Adrenal gland (tissue), 5 donors: ENCODE data around the gene PLA2G4C.
"Not testable (repeated sequence)": the region's sequence is repeated elsewhere in the genome, so short reads cannot be mapped to it uniquely, and the experiment has no call there.

Source experiments
- POLR2A ChIP-seq, 2 donors: fragments of 450-650 bp; IDR thresholded peaks; one replicate each; pipeline ENCODE4 v1.6.1; 2017; ENCODE audit warnings: antibody characterized with exemption in 2 of 2, mild to moderate bottlenecking in 2 of 2, moderate library complexity in 1 of 2
- TF ChIP-seq, protein P1 (sequence below), 6 experiments: fragments of 450-650 bp in 4 of 6; fragments of 200-600 bp in 2 of 6; sonication (generic) in 1 of 6; IDR thresholded peaks; 1 replicate in 5 of 6; 2 replicates in 1 of 6; pipeline versions ENCODE4 v1.5.1 to v1.8.0; 2016 to 2021; ENCODE audit warnings: antibody characterized with exemption in 6 of 6, mild to moderate bottlenecking in 2 of 6, moderate library complexity in 1 of 6
- donor health status: DM: no; HTN: no; CAD: no.

- TF ChIP-seq, protein P1, sequence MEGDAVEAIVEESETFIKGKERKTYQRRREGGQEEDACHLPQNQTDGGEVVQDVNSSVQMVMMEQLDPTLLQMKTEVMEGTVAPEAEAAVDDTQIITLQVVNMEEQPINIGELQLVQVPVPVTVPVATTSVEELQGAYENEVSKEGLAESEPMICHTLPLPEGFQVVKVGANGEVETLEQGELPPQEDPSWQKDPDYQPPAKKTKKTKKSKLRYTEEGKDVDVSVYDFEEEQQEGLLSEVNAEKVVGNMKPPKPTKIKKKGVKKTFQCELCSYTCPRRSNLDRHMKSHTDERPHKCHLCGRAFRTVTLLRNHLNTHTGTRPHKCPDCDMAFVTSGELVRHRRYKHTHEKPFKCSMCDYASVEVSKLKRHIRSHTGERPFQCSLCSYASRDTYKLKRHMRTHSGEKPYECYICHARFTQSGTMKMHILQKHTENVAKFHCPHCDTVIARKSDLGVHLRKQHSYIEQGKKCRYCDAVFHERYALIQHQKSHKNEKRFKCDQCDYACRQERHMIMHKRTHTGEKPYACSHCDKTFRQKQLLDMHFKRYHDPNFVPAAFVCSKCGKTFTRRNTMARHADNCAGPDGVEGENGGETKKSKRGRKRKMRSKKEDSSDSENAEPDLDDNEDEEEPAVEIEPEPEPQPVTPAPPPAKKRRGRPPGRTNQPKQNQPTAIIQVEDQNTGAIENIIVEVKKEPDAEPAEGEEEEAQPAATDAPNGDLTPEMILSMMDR (IDR thresholded peaks at IDR 0.05): not testable (repeated sequence)
- TF ChIP-seq POLR2A (IDR thresholded peaks at IDR 0.05): not testable (repeated sequence)
Measured at GRCh38 chr19:48070177-48070769, 40.3 kb downstream of the PLA2G4C start.
